T-helper 1 cell treated with Interleukin-12 subunit alpha and Interleukin-12 subunit beta and Interleukin-4 antibody, amounts not matched to agents 30 μg/mL and 1 μg/mL, for 36 hours (primary cell): Measurements from ENCODE around the gene PNRC2.
"Not testable (repeated sequence)": the region's sequence is repeated elsewhere in the genome, so short reads cannot be mapped to it uniquely, and the experiment has no call there.

Source experiments
- H3K27ac Mint-ChIP-seq: one replicate; pipeline ENCODE4 v1.8.0; 2021; ENCODE audit warnings: mild to moderate bottlenecking, mixed read lengths
- H3K27me3 Mint-ChIP-seq: one replicate; pipeline ENCODE4 v1.8.0; 2021; ENCODE audit warnings: low read depth, mixed read lengths
- H3K36me3 Mint-ChIP-seq: one replicate; pipeline ENCODE4 v1.8.0; 2021; ENCODE audit warnings: low read depth, mixed read lengths
- H3K4me1 Mint-ChIP-seq: one replicate; pipeline ENCODE4 v1.8.0; 2021; ENCODE audit warnings: low read depth, mixed read lengths
- H3K4me3 Mint-ChIP-seq: one replicate; pipeline ENCODE4 v1.8.0; 2021; ENCODE audit warnings: mild to moderate bottlenecking, moderate library complexity, mixed read lengths
- H3K9me3 Mint-ChIP-seq: one replicate; pipeline ENCODE4 v1.8.0; 2021; ENCODE audit warnings: mixed read lengths

The PNRC2 gene

DNA sequence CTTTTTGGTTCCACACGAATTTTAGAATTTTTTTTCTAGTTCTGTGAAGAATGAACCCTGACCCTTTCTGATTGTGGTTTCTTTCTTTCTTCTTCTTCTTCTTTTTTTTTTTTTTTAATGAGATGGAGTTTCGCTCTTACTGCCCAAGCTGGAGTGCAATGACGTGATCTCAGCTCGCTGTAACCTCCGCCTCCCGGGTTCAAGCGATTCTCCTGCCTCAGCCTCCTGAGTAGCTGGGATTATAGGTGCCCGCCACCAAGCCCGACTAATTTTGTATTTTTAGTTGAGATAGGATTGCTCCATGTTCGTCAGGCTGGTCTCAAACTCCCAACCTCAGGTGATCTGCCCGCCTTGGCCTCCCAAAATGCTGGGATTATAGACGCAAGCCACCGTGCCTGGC, 32.4 kb downstream of the PNRC2 start:
- H3K4me1 Mint-ChIP-seq, H3K36me3 Mint-ChIP-seq, H3K27me3 Mint-ChIP-seq, H3K4me3 Mint-ChIP-seq, H3K27ac Mint-ChIP-seq, H3K9me3 Mint-ChIP-seq: not testable (repeated sequence)

- Mint-ChIP-seq H3K36me3 (no peaks in the 10 kb centered on the region), H3K4me1 (peaks cover 4% of the 10 kb centered on the region), H3K27ac (no peak overlapping the region), H3K9me3 (no peaks in the 10 kb centered on the region), H3K4me3 (no peak overlapping the region), H3K27me3 (no peaks in the 10 kb centered on the region)
Measured at GRCh38 chr1:23995431-23995837, 35.8 kb downstream of the PNRC2 start.

GRCh38 chr1:23996700-23997229, 37.1 kb downstream of the PNRC2 start:
- H3K9me3 Mint-ChIP-seq, result no peaks in the 10 kb centered on the region
- H3K4me1 Mint-ChIP-seq, result peaks cover 4% of the 10 kb centered on the region
- H3K36me3 Mint-ChIP-seq, result no peaks in the 10 kb centered on the region
- peaks cover 4% of the 10 kb centered on the region for H3K27me3 Mint-ChIP-seq
- H3K27ac Mint-ChIP-seq, result no peak overlapping the region
- H3K4me3 Mint-ChIP-seq, result no peak overlapping the region

DNA sequence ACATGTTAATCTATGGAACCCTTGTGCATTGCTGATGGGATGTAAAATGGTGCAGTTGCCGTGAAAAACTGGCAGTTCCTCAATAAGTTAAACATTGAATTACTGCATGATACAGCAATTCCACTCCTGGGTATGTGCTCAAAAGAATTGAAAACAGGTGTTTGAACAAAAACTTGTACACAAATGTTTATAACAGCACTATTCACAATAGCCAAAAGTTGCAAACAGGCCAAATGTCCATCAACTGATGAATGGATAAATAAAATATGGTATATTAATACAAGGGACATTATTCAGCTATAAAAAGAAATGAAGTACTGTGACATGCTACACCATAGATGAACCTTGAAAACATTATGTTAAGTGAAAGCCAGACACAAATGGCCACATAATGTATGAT, 38.2 kb downstream of the PNRC2 start:
- no peaks in the 10 kb centered on the region for H3K36me3 Mint-ChIP-seq
- no peak overlapping the region for H3K27ac Mint-ChIP-seq
- H3K27me3 Mint-ChIP-seq, result peaks cover 11% of the 10 kb centered on the region
- no peaks in the 10 kb centered on the region for H3K9me3 Mint-ChIP-seq
- peaks cover 4% of the 10 kb centered on the region for H3K4me1 Mint-ChIP-seq
- no peak overlapping the region for H3K4me3 Mint-ChIP-seq

GRCh38 chr1:23999156-23999671, 39.6 kb downstream of the PNRC2 start:
- Mint-ChIP-seq H3K36me3 (no peaks in the 10 kb centered on the region), H3K27ac (no peak overlapping the region), H3K4me1 (peaks cover 4% of the 10 kb centered on the region), H3K27me3 (peaks cover 17% of the 10 kb centered on the region), H3K9me3 (no peaks in the 10 kb centered on the region), H3K4me3 (no peak overlapping the region)

- no peak overlapping the region for H3K27ac Mint-ChIP-seq
- H3K36me3 Mint-ChIP-seq, result no peaks in the 10 kb centered on the region
- H3K4me3 Mint-ChIP-seq, result no peak overlapping the region
- peaks cover 27% of the 10 kb centered on the region for H3K27me3 Mint-ChIP-seq
- no peaks in the 10 kb centered on the region for H3K9me3 Mint-ChIP-seq
- peaks cover 2% of the 10 kb centered on the region for H3K4me1 Mint-ChIP-seq
Measured at GRCh38 chr1:24002695-24003094, 43.1 kb downstream of the PNRC2 start.

- Mint-ChIP-seq H3K9me3 (no peaks in the 10 kb centered on the region), H3K4me3 (no peak overlapping the region), H3K36me3 (no peaks in the 10 kb centered on the region), H3K4me1 (peaks cover 2% of the 10 kb centered on the region), H3K27ac (no peak overlapping the region), H3K27me3 (peaks cover 27% of the 10 kb centered on the region)
Measured at GRCh38 chr1:24003331-24003972, 43.8 kb downstream of the PNRC2 start.

GRCh38 chr1:24004132-24004531, 44.5 kb downstream of the PNRC2 start:
- Mint-ChIP-seq H3K4me1 (no peaks in the 10 kb centered on the region), H3K27me3 (peaks cover 27% of the 10 kb centered on the region), H3K36me3 (no peaks in the 10 kb centered on the region), H3K4me3 (no peak overlapping the region), H3K9me3 (no peaks in the 10 kb centered on the region), H3K27ac (no peak overlapping the region)

DNA sequence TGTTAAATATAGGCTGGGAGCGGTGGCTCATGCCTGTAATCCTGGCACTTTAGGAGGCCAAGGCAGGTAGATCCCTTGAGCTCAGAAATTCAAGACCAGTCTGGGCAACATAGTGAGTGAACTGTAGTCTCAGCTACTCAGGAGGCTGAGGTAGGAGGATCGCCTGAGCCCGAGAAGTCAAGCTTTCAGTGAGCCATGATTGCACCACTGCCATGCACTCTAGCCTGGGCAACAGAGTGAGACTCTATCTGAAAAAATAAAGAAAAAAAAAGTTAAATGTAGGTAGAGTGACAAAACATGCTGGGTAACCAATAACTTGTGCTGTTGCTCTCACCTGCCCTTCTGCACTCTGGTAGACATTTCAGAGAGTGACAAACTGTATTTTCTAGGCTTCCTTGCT, 45.5 kb downstream of the PNRC2 start:
- H3K9me3 Mint-ChIP-seq, result no peaks in the 10 kb centered on the region

GRCh38 chr1:24007079-24007478, 47.5 kb downstream of the PNRC2 start:
- H3K27ac Mint-ChIP-seq, result no peak overlapping the region
- peaks cover 31% of the 10 kb centered on the region for H3K27me3 Mint-ChIP-seq
- no peaks in the 10 kb centered on the region for H3K4me1 Mint-ChIP-seq
- no peak overlapping the region for H3K4me3 Mint-ChIP-seq
- no peaks in the 10 kb centered on the region for H3K9me3 Mint-ChIP-seq
- H3K36me3 Mint-ChIP-seq, result no peaks in the 10 kb centered on the region

More for the DNA sequence above, 45.5 kb downstream of the PNRC2 start:
- no peaks in the 10 kb centered on the region for H3K4me1 Mint-ChIP-seq
- peaks cover 33% of the 10 kb centered on the region for H3K27me3 Mint-ChIP-seq
- no peak overlapping the region for H3K27ac Mint-ChIP-seq
- no peaks in the 10 kb centered on the region for H3K36me3 Mint-ChIP-seq
- no peak overlapping the region for H3K4me3 Mint-ChIP-seq

DNA sequence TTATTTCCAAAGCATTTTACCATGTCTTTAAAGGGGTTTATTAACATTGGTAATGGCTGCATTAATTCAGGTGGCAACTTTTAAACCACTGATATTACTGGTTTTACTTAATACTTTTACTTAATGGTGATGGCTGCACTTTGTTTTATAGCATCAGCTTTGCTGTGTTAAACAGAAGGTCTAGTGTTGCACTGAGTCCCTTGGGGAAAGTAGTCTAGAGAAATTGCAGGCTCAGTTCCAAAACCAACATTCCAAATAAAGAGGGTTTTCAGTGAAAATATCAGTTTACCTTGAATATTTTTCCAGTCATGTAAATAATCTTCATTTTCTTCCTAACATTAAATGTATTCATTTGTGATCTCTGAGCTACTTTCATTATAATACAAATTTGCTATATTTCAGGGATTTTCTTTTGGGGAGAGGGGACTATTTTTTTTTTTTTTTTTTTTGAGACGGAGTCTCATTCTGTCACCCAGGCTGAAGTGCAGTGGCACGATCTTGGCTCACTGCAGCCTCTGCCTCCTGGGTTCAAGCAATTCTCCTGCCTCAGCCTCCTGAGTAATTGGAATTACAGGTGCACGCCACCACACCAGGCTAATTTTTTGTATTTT, 49.1 kb downstream of the PNRC2 start:
- not testable (repeated sequence) for H3K4me3 Mint-ChIP-seq, H3K27ac Mint-ChIP-seq, H3K4me1 Mint-ChIP-seq, H3K36me3 Mint-ChIP-seq, H3K9me3 Mint-ChIP-seq
- H3K27me3 Mint-ChIP-seq, result peaks cover 25% of the 10 kb centered on the region

GRCh38 chr1:24009406-24009805, 49.8 kb downstream of the PNRC2 start:
- Mint-ChIP-seq H3K4me1 (no peaks in the 10 kb centered on the region), H3K27ac (no peak overlapping the region), H3K4me3 (no peak overlapping the region), H3K27me3 (peaks cover 22% of the 10 kb centered on the region), H3K36me3 (no peaks in the 10 kb centered on the region), H3K9me3 (no peaks in the 10 kb centered on the region)

GRCh38 chr1:24010650-24011049, 51.0 kb downstream of the PNRC2 start:
- no peaks in the 10 kb centered on the region for H3K36me3 Mint-ChIP-seq
- no peaks in the 10 kb centered on the region for H3K9me3 Mint-ChIP-seq
- no peaks in the 10 kb centered on the region for H3K4me1 Mint-ChIP-seq
- H3K27me3 Mint-ChIP-seq, result peaks cover 22% of the 10 kb centered on the region
- H3K27ac Mint-ChIP-seq, result no peak overlapping the region
- H3K4me3 Mint-ChIP-seq, result no peak overlapping the region

DNA sequence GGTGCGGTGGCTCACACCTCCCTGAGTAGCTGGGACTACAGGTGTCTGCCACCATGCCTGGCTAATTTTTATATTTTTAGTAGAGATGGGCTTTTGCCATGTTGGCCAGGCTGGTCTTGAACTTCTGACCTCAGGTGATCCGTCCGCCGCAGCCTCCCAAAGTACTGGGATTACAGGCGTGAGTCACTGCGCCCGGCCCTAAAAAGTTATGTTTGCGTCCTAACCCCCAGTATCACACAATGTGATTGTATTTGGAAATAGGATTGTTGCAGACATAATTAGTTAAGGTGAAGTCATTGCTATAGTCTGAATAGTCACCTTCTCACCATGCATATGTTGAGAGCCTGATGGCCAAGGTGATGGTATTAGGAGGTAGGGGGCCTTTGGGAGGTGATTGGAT, 53.2 kb downstream of the PNRC2 start:
- H3K27ac Mint-ChIP-seq, H3K4me1 Mint-ChIP-seq, H3K4me3 Mint-ChIP-seq, H3K9me3 Mint-ChIP-seq, H3K36me3 Mint-ChIP-seq: not testable (repeated sequence)
- H3K27me3 Mint-ChIP-seq, result peaks cover 12% of the 10 kb centered on the region
